ENCODE data around the gene INTS15.
"Not testable (repeated sequence)": the region's sequence is repeated elsewhere in the genome, so short reads cannot be mapped to it uniquely, and the experiment has no call there.

Gene INTS15

DNA sequence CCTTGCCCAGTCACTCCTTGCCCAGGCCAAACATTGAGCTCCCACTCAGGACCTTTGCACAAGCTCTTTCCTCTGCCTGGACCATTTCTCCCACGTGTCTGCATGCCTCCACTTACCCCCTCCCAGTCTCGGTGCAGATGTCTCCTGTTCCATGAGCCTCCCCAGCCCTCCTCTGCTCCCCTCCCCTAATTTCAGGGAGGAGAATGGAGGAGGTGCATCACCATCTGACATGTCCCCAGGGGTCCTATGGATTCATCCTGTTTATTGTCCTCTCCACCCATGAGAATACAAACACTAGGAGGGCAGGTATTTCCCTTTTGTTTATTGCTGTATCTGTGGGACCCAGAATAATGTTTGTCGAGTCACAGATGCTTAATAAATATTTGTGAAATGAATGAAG, 29.9 kb upstream of the INTS15 start:
- Histone ChIP-seq H3K36me3 (ENCODE audit: insufficient read depth, low read length) (no peaks in the 10 kb centered on the region), H3K9ac (ENCODE audit: low read depth, low read length) (no peak overlapping the region), H3K9me3 (ENCODE audit: insufficient read depth, low read depth, low read length) (no peaks in the 10 kb centered on the region), H3K27ac (ENCODE audit: low read depth, low read length) (no peak overlapping the region), H3K27me3 (ENCODE audit: insufficient read depth, low read length) (no peaks in the 10 kb centered on the region), H3K4me3 (ENCODE audit: low read length) (no peak overlapping the region), H3K4me1 (ENCODE audit: insufficient read depth, low read length) (no peaks in the 10 kb centered on the region; the same call in 1 of the 2 replicates)
- WGBS: 29% methylated on average over 2 of the region's 3 CpGs

DNA sequence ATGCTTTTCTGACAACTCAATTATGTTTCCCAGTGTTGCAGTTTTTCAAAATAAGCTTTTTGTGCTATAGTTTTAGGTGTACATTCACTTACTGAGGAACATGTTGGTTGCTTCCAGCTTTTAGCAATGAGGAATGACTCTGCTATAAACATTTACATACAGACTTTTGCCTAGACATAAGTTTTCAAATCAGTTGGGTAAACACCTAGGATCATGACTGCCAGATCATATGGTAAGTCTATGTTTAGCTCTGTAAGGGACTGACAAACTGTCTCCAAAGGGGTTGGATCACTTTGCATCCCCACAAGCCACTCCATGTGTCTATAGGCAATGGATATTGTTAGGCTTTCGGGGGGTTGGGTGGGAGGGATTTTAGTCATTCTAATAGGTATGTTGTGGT, 27.7 kb upstream of the INTS15 start:
- Histone ChIP-seq H3K4me3 (ENCODE audit: low read length) (no peak overlapping the region), H3K27me3 (ENCODE audit: insufficient read depth, low read length) (no peaks in the 10 kb centered on the region), H3K9me3 (ENCODE audit: insufficient read depth, low read depth, low read length) (no peaks in the 10 kb centered on the region), H3K36me3 (ENCODE audit: insufficient read depth, low read length) (no peaks in the 10 kb centered on the region), H3K4me1 (ENCODE audit: insufficient read depth, low read length) (no peaks in the 10 kb centered on the region; the same call in 1 of the 2 replicates), H3K27ac (ENCODE audit: low read depth, low read length) (no peak overlapping the region), H3K9ac (ENCODE audit: low read depth, low read length) (no peak overlapping the region)
- no CpG with 5 or more reads among the region's 1 CpG for WGBS

DNA sequence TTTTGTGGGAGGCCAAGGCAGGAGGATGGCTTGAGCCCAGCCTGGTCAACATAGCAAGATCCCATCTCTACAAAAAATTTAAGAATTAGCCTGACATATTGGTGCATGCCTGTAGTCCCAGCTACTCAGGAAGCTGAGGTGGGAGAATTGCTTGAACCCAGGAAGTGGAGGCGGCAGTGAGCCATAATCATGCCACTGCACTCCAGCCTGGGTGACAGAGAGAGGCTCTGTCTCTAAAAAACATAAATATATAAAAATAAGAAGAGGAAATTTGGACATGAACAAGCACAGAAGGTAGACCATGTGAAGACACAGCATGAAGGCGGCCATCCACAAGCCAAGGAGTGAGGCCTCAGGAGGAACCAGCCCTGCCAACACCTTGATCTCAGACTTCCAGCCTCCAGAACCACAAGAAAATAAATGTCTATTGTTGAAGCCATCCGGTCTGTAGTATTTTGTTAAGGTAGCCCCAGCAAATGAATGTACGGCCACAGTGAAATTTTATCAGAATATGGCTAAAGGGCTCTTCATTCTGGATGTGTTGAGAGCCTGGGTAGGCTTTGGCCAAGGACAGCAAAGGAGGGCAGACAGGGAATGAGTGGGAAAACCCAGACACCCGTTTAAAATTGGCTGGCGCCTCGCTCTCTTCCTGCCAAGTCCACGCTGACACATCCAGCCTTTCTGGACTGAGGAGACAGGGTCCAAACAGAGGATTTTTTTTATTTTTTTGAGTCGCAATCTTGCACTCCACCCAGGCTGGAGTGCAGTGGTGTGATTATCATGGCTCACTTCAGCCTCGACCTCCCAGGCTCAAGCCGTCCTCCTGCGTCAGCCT, 25.7 kb upstream of the INTS15 start:
- no peaks in the 10 kb centered on the region for H3K9me3 ChIP-seq (ENCODE audit: insufficient read depth, low read depth, low read length)
- H3K36me3 ChIP-seq (ENCODE audit: insufficient read depth, low read length): no peaks in the 10 kb centered on the region
- H3K4me3 ChIP-seq (ENCODE audit: low read length): no peak overlapping the region
- no peak overlapping the region for H3K27ac ChIP-seq (ENCODE audit: low read depth, low read length)
- no peaks in the 10 kb centered on the region for H3K27me3 ChIP-seq (ENCODE audit: insufficient read depth, low read length)
- H3K9ac ChIP-seq (ENCODE audit: low read depth, low read length): no peak overlapping the region
- no peaks in the 10 kb centered on the region; the same call in 1 of the 2 replicates for H3K4me1 ChIP-seq (ENCODE audit: insufficient read depth, low read length)
- WGBS: 93% methylated on average over 12 of the region's 12 CpGs

DNA sequence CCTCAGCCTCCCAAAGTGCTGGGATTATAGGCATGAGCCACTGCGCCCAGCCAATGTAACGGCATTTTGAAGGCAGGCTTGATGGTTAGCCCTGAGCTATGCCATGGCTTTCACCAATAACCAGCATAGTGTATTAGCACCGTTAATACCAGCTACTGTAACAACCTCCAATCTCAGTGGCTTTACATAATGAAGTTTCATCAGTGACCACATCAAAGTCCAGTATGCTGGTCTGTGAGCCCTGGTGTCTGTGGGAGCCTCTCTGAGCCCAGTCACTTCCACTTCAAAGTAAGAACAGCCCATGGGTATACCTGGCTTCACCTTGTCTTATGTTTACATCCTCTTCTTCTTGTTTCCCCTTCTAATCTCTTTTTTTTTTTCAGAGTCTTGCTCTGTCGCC, 24.2 kb upstream of the INTS15 start:
- Histone ChIP-seq H3K27me3 (ENCODE audit: insufficient read depth, low read length) (no peaks in the 10 kb centered on the region), H3K9me3 (ENCODE audit: insufficient read depth, low read depth, low read length) (no peaks in the 10 kb centered on the region), H3K9ac (ENCODE audit: low read depth, low read length) (no peak overlapping the region), H3K36me3 (ENCODE audit: insufficient read depth, low read length) (no peaks in the 10 kb centered on the region), H3K4me3 (ENCODE audit: low read length) (no peak overlapping the region), H3K4me1 (ENCODE audit: insufficient read depth, low read length) (no peaks in the 10 kb centered on the region), H3K27ac (ENCODE audit: low read depth, low read length) (no peak overlapping the region)
- 89% methylated on average over 4 of the region's 4 CpGs for WGBS

DNA sequence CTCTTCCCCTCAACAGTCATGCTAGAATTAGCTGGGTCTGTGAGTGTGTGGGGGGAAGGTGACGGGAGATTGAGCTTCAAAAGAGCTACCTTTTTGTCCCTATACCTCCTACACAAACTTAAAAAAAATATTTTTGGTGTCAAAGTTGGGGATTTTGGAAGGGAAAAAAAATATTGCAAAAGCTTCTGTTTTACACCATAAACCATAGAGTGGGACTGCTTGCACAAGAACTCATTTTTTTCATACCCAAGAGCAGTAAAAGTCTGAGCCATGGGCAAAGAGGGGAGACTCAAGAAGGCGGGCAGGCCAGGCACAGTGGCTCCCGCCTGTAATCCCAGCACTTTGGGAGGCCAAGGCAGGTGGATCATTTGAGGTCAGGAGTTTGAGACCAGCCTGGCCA, 21.9 kb upstream of the INTS15 start:
- Histone ChIP-seq H3K9ac (ENCODE audit: low read depth, low read length) (no peak overlapping the region), H3K9me3 (ENCODE audit: insufficient read depth, low read depth, low read length) (no peaks in the 10 kb centered on the region), H3K36me3 (ENCODE audit: insufficient read depth, low read length) (no peaks in the 10 kb centered on the region), H3K4me3 (ENCODE audit: low read length) (no peak overlapping the region), H3K27me3 (ENCODE audit: insufficient read depth, low read length) (no peaks in the 10 kb centered on the region), H3K27ac (ENCODE audit: low read depth, low read length) (no peak overlapping the region), H3K4me1 (ENCODE audit: insufficient read depth, low read length) (no peaks in the 10 kb centered on the region)
- 97% methylated on average over 2 of the region's 3 CpGs for WGBS

DNA sequence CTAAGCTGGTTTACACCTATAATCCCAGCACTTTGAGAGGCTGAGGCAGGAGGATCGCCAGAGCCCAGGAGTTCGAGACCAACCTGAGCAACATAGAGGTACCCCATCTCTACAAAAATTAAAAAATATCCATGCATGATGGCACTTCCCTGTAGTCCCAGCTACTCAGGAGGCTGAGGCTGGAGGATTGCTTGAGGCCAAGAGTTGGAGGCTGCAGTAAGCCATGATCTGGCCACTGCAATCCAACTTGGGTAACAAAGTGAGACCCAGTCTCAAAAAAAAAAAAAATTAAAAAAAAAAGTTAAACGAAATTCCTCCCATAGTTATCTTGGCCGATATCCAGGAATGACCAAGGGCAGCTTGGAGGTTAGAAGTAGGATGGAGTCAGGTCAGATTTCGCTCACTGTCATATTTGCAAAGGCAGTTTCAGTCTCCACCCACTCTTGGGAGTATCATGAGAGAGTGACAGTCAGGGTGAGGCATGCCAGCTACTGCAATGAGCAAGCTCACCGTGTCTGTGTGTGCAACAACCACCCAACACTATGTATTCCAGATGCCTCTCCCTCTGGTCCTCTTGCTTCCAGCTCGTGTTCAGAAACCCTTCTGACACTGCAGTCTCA, 18.6 kb upstream of the INTS15 start:
- H3K27ac ChIP-seq (ENCODE audit: low read depth, low read length): no peak overlapping the region
- H3K4me1 ChIP-seq (ENCODE audit: insufficient read depth, low read length): no peaks in the 10 kb centered on the region
- H3K4me3 ChIP-seq (ENCODE audit: low read length): no peak overlapping the region
- H3K36me3 ChIP-seq (ENCODE audit: insufficient read depth, low read length): no peaks in the 10 kb centered on the region
- 89% methylated on average over 7 of the region's 7 CpGs for WGBS
- H3K9ac ChIP-seq (ENCODE audit: low read depth, low read length): no peak overlapping the region
- H3K9me3 ChIP-seq (ENCODE audit: insufficient read depth, low read depth, low read length): no peaks in the 10 kb centered on the region
- no peaks in the 10 kb centered on the region for H3K27me3 ChIP-seq (ENCODE audit: insufficient read depth, low read length)

DNA sequence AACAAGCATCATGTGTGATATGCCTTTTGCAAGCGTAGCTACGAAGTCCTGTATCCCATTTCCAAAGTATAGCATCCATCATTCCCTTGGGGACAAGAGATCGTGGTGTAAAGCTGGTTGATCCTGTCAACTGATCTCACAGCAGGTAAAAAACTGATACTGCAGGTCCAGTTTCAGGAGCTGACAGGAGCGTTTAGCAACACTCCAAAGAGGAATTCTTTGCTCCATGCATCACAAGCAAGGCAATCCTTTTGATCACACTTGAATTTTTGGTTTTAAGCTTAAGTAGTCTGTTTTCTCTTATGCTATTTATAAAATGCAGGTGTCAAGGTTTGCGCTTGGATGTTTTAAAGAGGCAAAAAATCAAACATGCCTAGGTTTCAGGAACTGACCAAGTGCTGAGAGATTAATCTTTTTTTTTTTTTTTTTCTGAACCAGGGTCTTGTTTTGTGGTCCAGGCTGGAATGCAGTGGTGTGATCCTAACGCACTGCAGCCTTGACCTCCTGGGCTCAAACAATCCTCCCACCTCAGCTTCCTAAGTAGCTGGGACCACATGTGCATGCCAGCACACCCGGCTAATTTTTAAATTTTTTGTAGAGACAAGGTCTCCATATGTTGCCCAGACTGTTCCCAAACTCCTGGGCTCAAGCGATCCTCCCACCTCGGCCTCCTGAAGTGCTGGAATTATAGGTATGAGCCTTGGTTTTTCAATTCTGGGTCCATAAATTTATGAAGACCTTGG, 14.4 kb upstream of the INTS15 start:
- Histone ChIP-seq H3K36me3 (ENCODE audit: insufficient read depth, low read length) (peaks cover 8% of the 10 kb centered on the region), H3K9ac (ENCODE audit: low read depth, low read length) (no peak overlapping the region), H3K4me3 (ENCODE audit: low read length) (no peak overlapping the region), H3K27me3 (ENCODE audit: insufficient read depth, low read length) (no peaks in the 10 kb centered on the region), H3K9me3 (ENCODE audit: insufficient read depth, low read depth, low read length) (no peaks in the 10 kb centered on the region), H3K4me1 (ENCODE audit: insufficient read depth, low read length) (no peaks in the 10 kb centered on the region), H3K27ac (ENCODE audit: low read depth, low read length) (no peak overlapping the region)
- WGBS: 88% methylated on average over 9 of the region's 9 CpGs

DNA sequence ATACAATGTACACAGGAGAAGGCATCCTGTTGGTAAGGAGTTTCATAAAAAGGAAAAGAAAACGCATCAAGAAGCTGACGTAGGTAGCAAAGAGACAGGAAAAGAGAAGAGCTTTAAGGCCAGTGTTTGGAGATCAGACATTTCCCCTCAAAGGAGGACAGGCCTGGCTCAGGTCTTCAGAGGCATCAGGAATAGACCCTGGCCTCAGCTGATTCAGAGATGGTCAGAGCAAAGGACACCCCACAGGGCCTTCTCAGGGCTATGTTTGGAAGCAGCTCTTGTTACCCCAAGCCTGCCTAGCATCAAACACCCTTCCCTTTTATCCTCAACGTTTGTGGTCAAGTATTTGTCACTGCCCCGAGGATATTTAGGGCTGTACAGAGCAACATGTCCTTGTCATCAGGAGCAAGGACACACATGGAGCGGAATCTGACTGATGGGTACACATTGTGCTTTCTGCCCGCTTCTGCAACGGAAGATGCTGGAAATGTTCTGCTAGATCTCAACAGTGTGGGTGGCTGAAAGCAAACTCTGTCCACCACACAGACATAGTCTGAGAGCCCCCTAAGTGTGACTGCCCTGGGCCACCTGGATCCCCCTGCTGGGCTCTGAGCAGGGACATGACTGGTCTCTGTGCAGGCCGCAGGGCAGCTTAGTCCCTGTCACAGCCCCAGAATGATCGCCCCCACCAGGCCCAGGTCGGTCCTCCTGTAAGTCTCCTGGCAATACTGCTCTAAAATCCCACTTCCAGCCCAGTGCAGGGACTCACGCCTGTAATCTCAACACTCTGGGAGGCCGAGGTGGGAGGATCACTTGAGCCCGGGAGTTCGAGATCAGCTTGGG, 13.6 kb upstream of the INTS15 start:
- 86% methylated on average over 13 of the region's 14 CpGs for WGBS
- Histone ChIP-seq H3K27me3 (ENCODE audit: insufficient read depth, low read length) (no peaks in the 10 kb centered on the region), H3K4me1 (ENCODE audit: insufficient read depth, low read length) (no peaks in the 10 kb centered on the region), H3K36me3 (ENCODE audit: insufficient read depth, low read length) (peaks cover 16% of the 10 kb centered on the region), H3K9ac (ENCODE audit: low read depth, low read length) (no peak overlapping the region), H3K4me3 (ENCODE audit: low read length) (peak overlapping the region; percentile 74; the same call in 1 of the 2 replicates), H3K9me3 (ENCODE audit: insufficient read depth, low read depth, low read length) (no peaks in the 10 kb centered on the region), H3K27ac (ENCODE audit: low read depth, low read length) (no peak overlapping the region)

DNA sequence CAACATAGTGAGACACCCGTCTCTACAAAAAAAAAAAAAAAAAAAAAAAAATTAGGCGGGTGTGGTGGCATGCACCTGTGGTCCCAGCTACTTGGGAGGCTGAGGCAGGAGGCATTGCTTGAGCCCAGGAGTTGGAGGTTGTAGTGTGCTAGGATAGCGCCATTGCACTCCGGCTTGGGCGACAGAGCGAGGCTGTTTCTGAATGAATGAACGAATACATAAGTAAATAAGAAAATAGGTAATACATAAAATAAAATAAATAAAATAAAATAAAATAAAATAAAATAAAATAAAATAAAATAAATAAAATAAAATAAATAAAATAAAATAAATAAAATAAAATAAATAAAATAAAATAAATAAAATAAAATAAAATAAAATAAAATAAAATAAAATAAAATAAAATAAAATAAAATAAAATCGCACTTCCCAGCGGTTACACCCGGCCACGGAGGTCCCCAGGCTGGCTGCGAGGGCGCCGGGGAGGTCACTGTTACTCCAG, 12.9 kb upstream of the INTS15 start:
- Histone ChIP-seq H3K9ac (ENCODE audit: low read depth, low read length) (peak overlapping the region; percentile 92), H3K4me3 (ENCODE audit: low read length) (peak overlapping the region; percentile 74)
- 26% methylated on average over 10 of the region's 14 CpGs for WGBS

DNA sequence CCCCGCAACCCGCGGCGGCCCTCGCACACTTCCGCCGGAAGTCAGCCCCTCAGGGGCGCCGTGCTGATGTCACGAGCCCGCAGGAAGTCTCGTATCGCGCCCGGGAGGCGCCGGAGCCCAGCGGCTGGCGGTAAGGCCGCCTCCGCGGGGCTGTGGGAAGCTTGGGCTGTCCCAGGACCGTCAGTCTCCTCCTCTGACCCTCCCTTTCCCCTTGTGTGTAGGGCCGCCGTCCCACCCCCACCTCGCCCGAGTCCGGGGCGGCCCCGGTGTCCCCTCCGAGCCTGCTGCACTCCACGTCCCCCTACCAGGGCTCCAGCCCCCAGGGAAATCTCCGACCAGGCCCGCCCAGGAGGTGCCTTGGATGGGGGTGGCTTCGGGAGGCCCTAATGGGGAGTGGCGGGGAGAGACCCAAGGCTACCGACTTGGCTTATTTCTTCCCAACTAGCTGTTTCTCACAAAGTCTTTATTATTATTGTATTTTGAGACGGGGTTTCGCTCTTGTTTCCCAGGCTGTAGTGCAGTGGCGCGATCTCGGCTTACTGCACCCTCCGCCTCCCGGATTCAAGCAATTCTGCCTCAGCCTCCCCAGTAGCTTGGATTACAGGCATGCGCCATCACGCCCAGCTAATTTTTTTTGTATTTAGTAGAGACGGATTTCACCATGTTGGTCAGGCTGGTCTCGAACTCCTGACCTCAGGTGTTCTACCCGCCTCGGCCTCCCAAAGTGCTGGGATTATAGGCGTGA, 12.3 kb upstream of the INTS15 start, which contains the start of gene ZDHHC4:
ZDHHC4 (plus strand) TSS at position 86 of the 745 bp plus-strand sequence. CDS start 3,108 bp downstream, outside the sequence.
- Histone ChIP-seq H3K9me3 (ENCODE audit: insufficient read depth, low read depth, low read length) (no peaks in the 10 kb centered on the region), H3K4me3 (ENCODE audit: low read length) (peak within 1 kb of the TSS; percentile 74), H3K27me3 (ENCODE audit: insufficient read depth, low read length) (no peaks in the 10 kb centered on the region), H3K36me3 (ENCODE audit: insufficient read depth, low read length) (peaks cover 29% of the 10 kb centered on the region), H3K4me1 (ENCODE audit: insufficient read depth, low read length) (no peaks in the 10 kb centered on the region), H3K9ac (ENCODE audit: low read depth, low read length) (peak within 1 kb of the TSS; percentile 92), H3K27ac (ENCODE audit: low read depth, low read length) (peak within 1 kb of the TSS; percentile 95)
- WGBS: 22% methylated on average over 48 of the region's 51 CpGs

More for the DNA sequence above, 12.9 kb upstream of the INTS15 start:
- Histone ChIP-seq H3K27ac (ENCODE audit: low read depth, low read length) (peak overlapping the region; percentile 95), H3K36me3 (ENCODE audit: insufficient read depth, low read length) (peaks cover 23% of the 10 kb centered on the region)
- H3K4me1 ChIP-seq (ENCODE audit: insufficient read depth, low read length); H3K27me3 ChIP-seq (ENCODE audit: insufficient read depth, low read length); H3K9me3 ChIP-seq (ENCODE audit: insufficient read depth, low read depth, low read length): not testable (repeated sequence)
